NCI-H2107 treated with DMSO at 0.1 percent for 48 hours (cell line): ENCODE results near the gene ASB16.

Source experiments
- DNase-seq: peaks from one replicate; lab custom pipeline; 2025; ENCODE audit not compliant: unreplicated experiment; lab: John Stamatoyannopoulos, UW

ASB16 gene

DNA sequence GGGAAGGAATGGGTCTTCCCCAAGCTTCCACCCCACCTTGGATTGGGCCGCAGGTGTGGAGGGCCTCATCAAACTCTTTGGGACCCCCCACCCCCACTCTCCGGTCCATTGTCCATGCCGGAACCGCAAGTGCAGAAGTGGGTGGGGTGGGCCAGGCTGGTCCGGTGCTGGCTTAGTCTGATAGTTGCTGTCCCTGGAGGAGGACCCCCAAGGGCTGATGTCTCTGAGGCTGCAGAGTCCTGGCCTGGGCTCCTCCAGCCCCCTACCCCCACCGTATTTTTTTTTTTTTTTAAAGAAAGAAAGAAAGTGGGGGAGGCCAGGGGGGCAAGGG is 36.3 kb downstream of the ASB16 start:
- DNase-seq: no peak

DNA sequence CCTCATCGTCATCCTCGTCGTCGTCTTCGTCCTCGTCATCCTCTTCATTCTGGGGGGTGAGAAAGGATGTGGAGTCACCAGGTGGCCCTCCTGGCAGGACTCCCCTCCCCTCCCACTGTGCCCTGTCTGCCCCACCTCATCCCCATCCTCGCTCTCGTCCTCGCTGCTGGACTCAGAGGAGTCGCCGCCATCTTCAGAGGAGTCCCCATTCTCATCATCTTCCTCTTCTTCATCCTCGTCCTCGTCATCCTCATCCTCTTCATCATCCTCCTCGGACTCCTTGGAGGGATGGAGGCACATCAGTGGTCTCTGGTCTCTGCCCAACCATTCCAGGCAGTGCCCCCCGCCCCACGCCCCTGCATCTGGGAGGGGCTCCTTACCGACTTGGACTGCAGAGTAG is 36.8 kb downstream of the ASB16 start:
- DNase-seq: no peak

DNA sequence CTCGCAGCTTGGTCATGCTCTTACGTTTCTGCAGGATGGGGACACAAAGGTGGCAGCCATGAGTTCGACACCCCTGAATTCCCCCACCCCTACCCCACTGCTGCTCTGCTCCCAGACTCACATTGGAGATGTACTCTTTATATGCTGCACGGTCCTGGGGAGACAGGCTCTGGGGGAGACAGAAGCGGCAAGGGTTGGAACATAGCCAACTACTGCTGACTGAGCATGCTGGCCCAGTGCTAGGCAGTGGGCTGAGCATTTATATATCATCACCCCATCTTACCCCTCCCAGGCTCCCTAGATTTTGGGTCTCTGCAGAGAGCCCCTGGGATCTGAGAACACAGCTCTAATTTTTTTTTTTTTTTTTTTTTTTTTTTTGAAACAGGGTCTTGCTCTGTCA is 37.2 kb downstream of the ASB16 start:
- DNase-seq: no peak

DNA sequence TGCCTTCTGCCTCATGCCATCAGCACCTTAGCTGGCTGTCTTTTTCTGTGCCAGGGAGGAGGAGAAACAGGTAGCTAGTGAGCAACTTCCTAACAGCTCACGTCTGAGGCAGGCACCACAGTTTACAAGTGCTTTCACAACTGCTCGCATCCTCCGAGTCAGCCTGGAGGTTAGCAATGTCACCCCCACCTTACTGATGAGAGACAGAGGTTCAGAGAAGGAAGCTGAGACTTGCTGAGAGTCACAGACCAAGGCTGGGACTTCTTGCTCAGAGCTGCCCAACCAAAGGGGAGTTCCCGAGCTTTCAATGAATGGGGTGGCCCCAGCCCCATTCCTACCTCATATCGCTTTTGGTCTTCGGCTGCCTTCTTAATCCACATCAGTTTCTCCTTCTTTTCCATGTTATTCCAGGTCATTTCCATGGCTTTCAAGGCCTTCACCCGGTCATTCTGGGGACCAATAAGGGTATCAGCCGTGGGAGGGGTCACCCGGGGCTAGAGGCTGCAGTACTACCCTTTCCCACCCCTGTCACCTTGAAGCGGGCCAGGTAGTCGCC is 39.4 kb downstream of the ASB16 start:
- no peak for DNase-seq

DNA sequence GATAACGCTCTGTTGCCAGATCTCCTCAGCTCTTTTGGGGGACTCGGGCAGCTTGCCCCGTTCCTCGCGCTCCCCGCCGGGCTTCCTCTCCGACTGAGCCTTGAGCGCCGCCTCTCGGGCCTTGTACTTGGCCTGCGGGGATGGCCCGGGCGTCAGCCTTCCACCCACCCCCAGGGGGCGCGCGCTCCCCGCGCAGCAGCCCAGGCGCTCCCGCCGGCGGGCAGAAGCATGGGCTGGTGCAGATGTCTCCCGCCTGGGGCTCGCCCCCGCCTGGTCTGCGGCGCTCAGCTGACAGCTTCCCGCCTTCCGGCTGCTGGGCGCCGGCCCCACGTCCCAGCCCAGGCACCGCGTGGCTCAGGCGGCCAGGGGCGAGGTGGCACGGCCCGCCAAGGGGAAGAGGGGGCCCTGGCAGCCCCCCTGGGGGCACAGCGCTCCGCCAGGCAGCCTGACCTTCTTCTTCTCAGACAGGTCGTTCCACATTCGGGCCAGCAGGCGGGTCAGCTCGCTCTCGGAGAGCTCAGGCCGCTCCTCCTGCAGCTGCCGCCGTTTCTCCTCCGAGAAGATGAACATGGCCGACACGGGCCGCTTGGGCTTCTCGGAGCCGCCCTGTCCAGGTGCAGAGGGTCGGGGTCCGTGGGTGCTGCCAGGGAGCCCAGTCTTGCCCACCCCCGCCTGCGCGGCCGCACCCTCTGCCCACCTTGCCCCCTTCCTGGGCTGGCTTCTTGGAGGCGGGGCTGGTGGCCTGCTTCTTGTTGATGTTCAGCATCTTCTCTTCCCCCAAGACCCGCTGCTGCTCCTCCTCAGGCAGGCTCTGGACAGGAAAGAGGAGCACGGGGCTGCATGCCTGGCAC is 40.1 kb downstream of the ASB16 start:
- DNase-seq: peak; percentile 72

DNA sequence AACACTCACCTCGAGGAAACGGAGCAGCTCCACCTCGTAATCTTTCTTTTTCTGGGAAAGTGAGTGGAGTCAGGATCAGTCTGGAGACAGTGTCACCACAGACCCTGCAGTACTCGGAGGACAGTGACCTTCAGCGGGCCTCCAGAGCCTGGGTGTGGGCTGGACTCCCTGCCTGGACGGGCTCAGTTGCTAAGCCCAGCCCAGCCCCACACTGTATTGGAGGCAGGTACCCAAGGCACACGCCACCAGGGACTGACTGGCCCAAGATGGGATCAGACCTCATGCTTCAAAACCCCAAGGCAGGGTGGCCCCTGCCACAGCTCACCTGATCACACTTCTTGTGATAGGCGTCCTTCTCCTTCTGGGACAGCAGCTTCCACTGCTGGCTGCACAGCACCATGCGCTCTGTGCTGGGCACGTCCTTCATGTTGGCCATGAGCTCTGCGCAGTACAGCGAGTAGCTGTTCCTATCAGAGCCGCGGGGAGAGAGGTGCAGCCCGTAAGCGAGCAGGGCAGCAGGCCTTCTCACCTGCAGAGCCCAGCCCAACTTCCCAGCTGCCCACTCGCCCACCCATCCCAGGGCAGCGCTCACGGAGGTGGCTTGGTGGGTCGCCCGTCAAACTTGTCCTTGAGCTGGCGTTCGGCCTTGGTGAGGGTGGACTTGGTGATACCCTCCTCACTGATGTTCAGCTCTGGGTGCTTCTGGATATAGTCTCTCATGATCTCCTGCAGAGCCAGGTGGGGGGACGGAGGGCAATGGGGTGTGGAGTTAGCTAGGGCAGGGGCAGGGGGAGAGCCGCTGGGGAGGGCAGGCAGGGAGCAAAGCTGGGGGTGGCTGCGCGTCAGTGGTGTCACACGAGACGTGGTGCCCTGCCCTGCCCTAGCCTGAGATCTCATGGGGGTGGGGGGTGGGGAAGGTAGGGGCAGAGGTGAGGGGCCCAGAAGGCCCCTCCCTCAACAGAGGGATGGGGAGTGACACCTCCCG is 41.1 kb downstream of the ASB16 start:
- no peak for DNase-seq

DNA sequence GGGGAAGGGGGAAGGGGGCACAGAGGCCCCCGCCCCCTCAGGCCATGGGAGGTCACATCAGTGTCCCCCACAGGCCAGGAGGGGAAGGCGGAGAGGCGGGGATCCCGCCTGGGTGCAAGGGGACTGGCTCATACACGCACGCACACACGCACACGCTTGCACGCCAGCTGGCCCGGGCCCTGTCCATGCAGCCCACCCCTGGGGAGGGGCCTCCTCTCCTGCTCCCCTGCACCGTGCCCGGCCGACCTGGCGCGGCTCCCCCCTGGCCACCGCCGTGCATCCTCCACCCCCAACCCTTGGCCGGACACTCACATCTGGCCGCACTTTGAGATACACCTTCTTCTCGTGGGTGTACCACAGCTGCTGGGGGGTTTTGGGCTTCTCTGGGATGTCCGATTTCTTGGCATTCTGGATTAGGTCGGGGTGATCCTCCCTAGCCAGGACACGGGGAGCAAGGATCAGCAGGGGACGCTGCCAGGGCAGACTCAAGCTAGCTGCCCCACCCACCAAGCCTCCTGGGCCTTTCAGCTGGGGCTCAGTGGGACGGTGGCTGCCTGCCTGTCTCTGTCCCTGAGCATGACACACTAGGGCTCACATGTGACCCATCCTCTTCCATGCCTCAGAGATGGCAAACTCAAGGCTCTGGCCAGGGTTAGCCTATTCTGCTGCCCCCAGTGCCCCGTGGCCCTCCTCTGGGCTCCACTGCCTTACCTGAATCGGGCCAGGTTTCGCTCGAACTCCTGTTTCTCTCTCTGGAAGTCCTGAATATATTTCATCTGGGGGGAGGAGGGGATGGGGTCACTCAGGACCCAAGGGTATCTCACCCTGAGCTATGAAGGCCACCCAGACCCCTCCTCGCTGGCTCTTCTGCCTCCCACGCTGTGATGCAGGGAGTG is 42.3 kb downstream of the ASB16 start:
- no peak for DNase-seq

DNA sequence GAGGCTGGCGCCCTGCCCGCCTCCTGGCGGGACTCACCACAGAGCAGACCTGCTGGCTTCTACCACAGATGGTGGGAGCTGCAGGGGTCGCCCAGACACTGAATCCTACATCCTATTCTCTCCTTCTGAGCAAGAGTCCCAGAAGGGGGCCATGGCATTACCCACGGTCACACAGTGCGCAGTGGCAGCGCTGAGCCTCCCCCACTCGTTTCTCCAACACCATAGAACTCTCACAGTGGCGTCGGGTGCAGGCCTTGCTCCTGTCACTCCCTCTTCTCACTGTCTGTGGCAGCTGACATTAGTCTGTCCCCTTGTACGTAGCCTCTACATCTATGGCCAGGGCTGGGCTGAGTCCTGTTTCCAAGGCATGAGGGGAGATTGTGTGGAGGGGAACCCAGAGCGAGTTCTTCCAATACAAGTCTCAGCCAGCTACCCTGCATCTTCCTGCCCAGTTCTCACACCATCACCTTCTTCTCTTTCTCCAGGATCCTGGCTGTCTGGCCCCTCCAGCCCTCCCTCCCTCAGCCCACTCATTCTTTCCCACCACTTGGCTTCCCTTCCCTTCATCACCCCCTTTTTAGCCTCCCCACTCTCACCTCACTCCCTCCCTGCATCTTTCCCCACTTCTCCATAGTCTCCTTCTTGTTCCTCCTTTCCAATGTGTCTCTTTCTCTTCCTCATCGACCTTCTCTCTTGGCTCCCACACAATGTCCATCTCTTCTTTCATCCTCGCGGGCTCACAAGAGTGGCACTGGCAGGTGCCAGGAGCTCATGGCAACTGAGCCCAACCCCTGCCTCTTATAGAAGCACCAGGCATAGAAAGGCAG is 43.1 kb downstream of the ASB16 start:
- DNase-seq: no peak

DNA sequence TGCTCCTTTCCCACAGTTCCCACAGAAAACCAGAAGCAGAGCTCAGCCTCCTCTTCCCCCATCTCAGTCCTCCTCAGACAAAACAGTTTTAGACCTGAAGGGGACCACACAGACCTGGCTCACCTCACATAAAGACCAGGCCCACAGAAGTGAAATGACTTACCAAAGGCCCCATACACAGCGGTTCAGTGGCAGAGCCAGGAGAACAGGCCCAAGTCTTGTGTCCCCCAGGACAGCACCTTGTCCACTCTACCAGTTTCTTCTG is 43.7 kb downstream of the ASB16 start:
- DNase-seq: no peak

DNA sequence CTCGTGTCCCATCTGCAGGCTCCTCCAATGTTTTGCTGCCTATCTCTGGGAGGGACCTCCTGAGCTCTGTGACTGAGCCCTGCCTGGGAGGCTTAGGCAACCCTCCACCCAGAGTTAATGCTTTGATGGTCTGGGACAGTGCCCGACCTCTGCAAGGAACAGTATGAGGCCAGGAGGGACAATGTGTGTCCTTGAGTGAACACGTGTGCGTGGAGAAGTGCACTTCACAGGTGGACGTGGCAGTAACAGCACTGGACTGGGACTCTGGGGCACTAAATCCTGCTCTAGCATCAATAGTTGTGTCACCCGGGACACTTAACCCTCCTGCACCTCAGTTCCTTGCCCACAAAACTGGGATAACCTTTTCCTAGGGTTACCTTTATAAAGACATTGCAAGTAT is 44.4 kb downstream of the ASB16 start:
- DNase-seq: no peak

DNA sequence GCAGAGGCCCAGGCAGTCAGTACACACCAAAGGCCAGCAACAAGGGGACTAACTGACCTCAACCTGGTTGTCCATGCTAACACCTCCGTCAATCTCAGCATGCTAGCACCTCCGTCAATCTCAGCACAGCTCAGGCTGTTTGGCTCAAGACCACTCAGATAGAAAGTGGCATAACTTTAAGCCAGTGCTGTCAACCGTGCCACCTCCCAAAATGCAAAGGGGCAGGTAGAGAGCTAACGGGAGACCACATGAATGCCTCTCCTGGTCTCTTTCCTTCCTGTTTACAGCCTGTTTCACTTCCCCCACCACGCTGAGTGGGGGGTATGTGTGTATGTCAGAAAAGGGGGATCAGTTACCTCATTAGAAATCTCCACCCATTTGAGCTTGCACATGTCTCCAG is 45.7 kb downstream of the ASB16 start:
- no peak for DNase-seq

DNA sequence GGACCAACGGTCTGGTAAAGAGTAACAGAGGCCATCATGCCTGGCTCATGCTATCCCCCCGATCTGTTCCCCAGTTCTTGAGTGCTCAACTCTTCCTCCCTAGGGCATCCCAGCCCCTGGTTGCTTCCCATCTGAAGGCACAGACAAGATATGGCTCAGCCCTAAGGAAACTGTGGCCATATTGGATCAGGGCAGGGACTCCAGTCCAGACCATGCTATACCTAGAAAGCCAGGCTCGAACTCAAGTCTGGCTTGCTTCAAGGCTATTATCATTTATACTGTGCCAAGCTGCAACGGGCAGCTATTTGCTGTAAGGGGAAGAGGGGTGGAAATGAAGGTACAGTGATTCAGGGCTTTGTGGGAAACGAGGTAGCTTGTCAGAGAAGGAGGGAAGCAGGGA is 46.2 kb downstream of the ASB16 start:
- DNase-seq: no peak

DNA sequence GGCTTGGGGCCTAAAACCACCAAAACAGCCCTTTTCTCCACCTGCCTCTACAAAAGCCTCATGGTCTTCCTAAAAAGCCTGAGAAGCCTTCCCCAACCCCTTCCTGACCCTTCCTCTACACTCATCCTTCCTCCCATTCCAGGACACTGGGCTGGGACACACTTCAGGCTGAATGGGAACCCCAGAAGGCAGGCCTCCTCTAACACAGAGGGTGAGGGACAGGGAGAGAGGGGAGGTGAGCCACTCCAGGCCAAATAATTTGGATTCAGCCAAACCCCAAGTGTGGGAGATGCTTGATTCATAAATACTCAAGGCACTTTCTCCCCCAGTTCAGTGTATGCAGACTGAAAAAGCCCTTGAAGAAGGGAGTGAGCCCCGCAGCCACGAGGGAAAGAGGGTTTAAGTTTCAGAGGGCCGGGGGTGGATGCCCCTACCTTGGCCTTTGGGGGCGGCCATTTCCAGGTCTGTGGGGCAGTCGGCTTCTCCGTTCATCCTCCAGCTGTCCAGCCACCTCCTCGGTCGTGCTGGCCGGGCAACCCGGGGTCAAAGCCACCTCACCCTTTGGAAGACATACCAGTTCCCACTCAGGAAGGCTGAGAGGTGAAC is 47.3 kb downstream of the ASB16 start:
- DNase-seq: no peak

DNA sequence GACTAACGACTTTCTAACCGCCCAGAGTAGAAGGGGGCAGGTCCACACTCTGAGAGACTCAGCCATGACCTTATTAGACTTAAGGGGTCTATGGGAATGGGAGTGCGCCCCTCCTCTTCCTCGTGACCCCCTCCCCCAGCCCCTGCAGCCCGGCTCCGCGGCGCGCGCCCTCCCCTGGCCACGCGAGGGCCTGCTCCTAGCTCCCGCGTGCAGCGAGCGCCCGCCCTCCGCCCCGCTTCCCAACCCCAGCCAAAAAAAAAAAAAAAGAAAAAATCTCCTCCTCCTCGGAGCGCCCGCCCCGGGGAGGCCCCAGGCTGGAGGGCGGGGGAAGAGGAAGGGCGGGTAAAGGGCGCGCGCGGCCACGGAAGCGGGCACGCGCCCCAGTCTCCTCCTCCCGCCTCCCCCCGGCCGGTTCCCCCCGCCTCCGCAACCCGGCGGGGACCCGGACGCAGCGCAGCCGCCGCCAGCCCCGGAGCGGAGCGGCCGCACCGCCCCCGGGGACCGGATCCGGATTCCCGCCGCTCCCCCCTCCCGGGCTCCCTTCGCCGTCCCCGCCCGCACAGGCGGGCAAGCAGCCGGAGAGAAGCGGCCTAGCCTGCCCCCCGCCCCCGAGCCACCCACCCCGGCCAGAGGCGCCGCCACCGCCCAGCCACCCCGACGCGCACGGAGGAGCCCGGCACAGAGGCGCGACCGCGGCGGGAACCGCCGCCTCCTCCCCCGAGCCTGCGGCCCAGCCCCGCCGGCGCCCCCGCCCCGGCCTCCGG is 48.0 kb downstream of the ASB16 start:
- DNase-seq: peak; percentile 22

DNA sequence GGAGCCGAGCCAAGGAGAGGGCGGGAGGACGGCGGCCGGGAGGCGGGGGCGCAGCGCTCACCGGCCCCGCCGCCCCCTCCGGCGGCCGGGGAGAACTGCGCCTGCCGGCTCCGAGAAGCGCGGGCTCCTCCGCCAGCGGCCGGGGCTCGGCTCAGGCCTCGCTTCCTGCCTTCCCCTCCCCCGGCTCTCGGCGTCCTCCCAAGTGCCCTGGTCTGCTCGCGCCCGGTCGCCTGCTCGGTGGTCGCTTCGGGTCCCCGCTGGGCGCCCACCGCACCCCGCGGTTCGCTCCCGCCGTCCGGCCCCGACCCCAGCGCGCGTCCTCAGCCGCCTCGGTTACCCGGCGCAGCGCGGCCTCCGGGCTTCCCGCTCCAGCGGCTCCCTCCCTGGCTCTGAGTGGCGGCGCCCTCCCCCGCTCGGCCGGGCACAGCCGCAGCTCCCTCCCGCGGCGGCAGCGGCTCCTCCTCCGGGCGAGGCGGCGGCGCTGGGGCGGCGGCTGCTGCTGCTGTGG is 48.7 kb downstream of the ASB16 start:
- no peak for DNase-seq

DNA sequence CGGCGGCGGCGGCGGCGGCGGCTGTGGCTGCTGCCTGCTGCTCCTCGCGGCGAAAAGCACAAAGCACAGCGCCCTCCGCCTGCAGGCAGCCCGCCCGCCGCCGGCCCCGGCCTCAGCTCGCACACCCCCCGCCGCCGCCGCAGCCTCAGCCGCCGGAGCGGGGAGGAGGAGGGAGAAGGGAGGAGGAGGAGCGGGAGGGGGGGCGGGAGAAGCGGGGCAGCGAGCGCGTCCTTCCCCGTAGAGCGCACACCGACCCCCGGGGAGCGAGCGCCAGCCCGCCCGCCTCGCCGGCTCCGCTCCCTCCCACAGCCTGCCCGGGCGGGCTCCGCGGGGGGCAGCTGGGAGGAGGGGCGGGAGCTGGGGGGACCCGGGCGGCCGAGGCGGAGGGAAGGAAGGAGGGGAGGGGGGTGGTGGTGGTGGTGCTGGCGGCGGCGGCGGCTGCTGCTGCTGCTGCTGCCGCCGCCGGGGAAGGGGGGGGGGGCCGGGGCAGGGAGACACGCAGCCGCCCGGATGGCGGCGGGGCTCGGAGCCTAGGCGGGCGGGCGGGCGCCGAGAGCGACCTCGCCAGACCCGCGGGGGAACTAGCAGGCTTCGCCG is 49.2 kb downstream of the ASB16 start, which contains the start of gene UBTF:
TSS of gene UBTF (minus strand) at position 60 of the 597 bp plus-strand sequence. CDS start 1,446 bp downstream, outside the sequence.
- DNase-seq: peak; percentile 24

DNA sequence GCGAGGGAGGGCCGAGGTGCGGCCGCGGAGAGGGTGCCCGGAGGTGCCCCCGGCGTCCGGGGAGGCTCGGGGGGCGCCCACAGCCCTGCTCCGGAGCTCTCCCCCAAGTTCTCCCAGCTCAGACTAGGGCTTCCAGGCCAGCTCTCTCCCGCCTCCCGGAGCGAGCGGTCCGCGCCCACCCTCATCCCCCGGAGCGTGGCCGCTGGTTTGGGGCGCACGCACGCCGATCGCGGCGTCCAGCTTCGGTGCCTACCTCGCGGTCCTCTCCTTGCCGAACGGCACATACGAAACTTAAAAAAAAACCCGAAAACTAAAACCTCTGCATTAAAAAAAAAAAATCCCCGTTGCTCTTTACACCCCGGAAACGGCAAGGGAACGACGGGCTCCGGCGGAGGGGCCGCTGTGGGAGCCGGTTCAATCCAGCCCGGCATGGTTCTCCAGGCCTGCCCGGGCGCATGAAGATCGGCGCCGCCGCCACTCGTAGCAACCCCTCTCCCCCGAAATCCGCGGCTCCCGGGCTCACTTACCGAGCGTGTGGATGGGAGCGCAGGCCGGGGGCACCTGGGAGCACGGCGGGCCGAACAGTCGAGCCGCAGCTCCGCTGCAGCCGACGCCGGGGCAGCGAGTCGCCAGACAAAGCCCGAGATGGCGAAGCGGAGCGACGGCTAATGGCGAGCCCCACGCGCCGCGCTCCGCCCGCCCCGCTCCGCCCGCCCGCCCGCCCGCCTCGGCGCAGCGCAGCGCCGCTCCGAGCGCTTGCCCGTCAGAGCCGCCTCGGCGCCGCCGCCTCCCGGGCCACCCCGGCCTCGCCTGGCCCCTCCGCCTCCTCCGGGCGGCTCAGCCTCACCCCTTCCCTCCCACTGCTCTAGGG is 49.9 kb downstream of the ASB16 start:
- DNase-seq: no peak
